SKM-1 treated with dmso at 0.1 percent for 144 hours (cell line): ENCODE data around the gene ZNF492.
"Not testable (repeated sequence)": the region's sequence is repeated elsewhere in the genome, so short reads cannot be mapped to it uniquely, and the experiment has no call there.

ENCODE experiments used
- DNase-seq: peaks from one replicate; lab custom pipeline; 2025; ENCODE audit not compliant: unreplicated experiment; lab: John Stamatoyannopoulos, UW

The ZNF492 gene

GRCh38 chr19:22617181-22617580 is 16.9 kb upstream of the ZNF492 start:
- DNase-seq: not testable (repeated sequence)

DNA sequence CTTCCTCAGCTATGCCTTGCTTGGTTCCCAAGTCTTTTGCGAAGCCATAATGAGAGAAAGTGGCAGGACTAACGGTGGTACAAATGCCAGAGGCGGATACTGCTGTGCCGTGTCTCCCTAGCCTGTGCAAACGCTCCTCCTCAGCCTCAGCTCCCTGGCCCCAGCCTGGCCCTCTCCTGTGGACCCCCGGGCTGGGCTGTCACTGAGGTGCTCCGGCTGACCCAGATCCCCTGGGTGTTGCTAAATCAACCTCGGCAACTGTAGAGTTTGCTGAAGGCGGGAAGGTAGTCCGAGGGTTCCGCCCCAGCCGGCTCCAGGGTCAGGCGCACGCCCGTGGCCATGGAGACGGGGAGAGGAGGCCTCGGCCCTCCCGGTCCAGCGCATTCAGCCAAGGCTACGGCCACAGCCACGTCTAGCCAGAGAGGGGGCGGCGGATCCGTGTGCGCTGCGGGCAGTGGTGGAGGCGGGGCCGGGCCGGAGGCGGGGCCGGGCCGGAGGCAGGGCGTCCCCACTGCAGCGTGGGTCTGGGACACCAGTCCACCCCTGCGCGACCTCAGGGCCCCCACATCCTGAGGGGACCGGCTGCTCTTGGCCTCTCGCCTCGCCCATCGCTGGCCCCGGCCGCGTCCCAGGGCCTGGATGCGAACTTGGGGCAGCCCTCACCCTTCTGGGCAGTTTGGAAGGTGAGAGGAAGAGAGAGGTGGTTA is 16.4 kb upstream of the ZNF492 start:
- DNase-seq: no peak

- no peak for DNase-seq
These were observed 14.8 kb upstream of the ZNF492 start for GRCh38 chr19:22619371-22619770.

DNA sequence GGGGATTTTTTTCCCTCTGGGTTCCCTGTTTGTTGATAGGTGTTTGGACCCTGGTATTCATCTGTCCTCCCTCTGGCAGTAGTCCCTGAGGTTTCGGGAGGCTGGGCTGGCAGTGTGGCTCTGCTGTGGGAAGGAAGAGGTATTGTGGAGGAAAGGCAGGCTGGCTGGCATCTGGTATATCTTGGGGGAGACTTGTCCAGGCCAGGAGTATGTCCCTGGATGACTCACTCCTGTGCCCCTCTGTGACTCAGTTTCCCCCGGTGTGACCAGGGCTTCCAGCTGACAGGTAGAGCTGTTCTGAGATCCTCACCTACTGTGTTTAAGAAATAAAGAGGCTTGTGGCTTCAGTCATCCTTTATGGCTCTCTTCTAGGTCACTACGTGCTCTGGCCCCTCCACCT is 14.2 kb upstream of the ZNF492 start:
- no peak for DNase-seq

GRCh38 chr19:22620401-22620800 is 13.7 kb upstream of the ZNF492 start:
- no peak for DNase-seq

DNA sequence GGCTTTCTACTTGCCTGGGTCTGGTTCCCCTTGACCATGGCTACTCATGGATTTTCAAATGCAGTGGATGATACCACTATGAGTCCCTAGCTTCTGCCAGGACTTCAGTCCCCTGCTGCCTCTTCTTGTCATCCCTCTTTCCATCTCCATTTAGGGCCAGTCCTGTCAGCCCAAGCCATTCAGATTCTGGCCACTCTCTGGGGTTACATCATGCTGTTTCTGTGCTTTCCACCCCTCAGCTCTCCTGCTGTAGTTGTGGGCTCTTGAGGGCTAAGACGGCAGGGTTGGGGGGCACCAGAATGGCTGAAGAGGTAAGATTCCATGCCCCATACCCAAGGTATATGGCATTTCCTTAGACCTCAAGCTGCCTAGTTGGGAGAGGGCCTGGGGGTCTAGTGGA is 13.2 kb upstream of the ZNF492 start:
- DNase-seq: no peak

DNA sequence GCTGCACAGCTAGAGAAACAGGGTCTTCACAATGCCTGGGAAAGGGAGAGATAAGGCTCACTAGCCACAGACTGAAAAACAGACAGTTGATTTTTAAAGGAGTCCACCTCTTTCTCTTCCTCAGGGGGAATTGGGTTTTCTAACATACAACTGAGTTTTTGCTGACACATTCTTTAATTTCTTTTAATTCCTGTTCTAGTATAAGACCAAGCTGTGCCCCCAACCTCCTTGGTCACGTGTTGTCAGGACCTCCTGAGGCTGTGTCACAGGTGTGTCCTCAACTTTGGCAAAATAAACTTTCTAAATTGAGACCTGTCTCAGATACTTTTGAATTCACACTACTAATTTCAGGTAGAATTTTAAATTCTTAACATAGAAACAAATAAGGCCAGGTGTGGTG is 12.1 kb upstream of the ZNF492 start:
- no peak for DNase-seq

- DNase-seq: no peak
These were observed 11.0 kb upstream of the ZNF492 start for GRCh38 chr19:22622901-22623840.

DNA sequence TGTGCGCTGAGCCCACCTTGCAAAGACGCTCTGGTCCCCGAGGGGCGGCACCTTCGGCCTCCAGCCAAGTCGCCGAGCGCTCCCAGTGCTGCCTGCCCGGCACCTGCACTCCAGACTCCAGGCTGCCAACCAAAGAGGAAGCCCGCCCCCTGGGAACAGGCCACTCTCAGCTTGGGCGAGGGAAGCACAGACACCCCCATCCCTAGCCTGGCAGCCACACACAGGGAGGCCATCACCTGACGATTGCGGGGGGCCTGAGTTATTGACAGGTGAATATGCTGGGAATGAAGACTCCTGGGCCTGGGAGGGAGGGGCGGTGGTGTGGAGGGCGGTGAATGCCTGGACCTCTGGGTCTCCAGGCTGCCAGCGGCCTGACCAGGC is 10.3 kb upstream of the ZNF492 start:
- no peak for DNase-seq

DNA sequence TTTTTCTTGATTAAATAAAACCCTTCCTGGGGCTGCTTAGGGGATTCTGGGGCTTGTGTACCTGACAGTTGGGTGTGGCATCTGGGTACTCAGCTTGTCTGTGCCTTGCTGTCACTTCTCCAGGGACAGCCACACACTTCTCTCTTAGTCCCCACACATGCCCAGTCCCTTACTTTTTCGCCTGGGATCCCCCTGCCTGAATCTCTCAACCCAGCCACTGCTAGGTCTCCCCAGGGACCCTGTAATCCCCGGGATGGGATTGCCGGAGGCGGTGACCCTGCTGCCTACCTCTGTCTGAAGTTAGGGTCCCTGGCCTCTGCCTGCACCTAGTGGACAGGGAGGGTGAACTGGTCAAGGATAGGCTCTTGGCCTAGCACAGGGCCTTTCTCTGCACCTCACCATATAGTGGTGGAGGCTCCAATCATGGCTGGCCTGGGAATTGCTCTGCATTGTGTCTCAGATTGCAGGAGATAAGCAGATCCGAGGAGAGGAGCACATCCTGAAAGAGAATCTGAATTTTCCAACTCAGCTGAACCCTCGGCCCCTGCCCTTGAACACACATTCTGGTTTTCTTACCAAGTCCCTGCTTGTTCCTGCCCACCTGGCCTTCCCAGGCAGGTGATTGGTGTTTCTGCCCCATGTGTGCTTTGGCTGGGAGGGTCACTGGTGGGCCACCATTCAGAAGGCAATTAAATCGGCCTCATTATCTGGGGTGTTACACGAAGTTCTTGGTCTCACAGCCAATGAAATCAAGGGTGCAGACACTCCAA is 8.7 kb upstream of the ZNF492 start:
- DNase-seq: no peak

DNA sequence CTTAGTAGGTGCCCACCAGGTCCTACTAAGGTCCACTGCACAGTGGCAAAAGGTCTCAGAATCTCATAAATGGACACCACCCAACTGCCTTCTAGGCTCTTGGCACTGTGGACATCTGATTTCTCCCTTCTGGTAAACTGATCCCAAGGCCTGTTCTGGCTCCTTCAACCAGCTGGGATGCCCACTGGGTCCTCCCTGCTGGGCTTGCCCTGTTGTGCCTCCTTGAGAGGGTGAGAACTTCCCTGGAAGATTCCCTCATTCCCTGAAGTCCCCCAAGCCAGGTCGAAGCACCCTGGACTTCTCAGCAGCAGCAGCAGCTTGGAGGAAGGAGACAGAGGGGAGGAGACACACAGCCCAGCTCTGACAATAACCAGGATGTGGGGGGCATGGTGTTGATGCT is 6.6 kb upstream of the ZNF492 start:
- DNase-seq: no peak

GRCh38 chr19:22628401-22628800 is 5.7 kb upstream of the ZNF492 start:
- no peak for DNase-seq

- DNase-seq: no peak
These were observed 315 bp downstream of the ZNF492 start for GRCh38 chr19:22634450-22634827.

DNA sequence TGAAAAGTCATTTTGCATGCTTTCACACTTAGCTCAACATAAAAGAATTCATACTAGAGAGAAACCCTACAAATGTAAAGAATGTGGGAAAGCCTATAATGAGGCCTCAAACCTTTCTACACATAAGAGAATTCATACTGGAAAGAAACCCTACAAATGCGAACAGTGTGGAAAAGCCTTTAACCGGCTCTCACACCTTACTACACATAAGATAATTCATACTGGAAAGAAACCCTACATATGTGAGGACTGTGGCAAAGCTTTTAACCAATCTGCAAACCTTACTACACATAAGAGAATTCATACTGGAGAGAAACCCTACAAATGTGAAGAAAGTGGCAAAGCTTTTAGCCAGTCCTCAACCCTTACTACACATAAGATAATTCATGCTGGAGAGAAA is 51.4 kb downstream of the ZNF492 start:
- DNase-seq: not testable (repeated sequence)

DNA sequence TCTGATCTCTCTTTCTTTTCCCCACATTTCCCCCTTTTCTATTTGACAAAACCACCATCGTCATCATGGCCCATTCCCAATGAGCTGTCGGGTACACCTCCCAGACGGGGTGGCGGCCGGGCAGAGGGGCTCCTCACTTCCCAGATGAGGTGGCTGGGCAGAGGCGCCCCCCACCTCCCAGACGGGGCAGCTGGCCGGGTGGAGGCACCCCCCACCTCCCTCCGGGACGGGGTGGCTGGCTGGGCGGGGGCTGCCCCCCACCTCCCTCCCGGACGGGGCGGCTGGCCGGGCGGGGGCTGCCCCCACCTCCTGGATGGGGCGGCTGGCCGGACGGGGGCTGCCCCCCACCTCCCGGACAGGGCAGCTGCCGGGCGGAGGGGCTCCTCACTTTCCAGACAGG is 68.5 kb downstream of the ZNF492 start:
- not testable (repeated sequence) for DNase-seq

DNA sequence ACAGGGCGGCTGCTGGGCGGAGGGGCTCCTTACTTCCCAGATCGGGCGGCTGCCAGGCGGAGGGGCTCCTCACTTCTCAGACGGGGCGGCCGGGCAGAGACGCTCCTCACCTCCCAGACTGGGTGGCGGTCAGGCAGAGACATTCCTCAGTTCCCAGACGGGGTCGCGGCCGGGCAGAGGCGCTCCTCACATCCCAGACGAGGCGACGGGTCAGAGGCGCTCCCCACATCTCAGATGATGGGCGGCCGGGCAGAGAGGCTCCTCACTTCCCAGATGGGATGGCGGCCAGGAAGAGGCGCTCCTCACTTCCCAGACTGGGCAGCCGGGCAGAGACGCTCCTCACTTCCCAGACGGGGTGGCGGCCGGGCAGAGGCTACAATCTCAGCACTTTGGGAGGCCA is 69.0 kb downstream of the ZNF492 start:
- DNase-seq: not testable (repeated sequence)

DNA sequence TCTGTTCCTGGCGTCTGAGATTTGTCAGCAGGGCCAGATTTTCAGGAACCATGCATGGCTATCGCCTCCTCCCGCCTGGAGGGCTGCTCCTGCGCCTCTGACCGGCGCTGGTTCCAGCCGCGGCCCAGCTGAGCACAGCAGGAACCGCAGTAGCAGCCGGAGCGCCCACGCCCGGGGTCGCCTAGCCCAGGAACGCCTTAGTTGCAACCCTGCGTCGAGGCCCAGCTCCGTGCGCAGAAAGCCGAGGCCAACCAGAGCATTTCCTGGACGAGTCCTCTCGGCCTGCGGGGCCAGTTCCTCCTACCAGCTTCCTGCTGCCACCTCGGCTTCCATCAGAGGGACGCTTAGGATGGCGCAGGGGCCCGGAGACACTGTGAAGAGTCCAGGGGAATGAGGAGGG is 74.9 kb downstream of the ZNF492 start:
- no peak for DNase-seq
